Loucy (cell line): ENCODE results near the gene COP1.

Experiments used
- CTCF ChIP-seq: fragments of 200-600 bp; sonication (generic); conservative IDR thresholded peaks from 2 replicates; pipeline ENCODE4 v1.5.1; 2014; ENCODE audit warnings: mild to moderate bottlenecking, antibody characterized with exemption, low read length
- EZH2phosphoT487 ChIP-seq: fragments of 200-600 bp; IDR thresholded peaks from 2 replicates; pipeline ENCODE4 v1.6.1; 2018; ENCODE audit warnings: antibody characterized with exemption, mild to moderate bottlenecking, moderate library complexity, borderline replicate concordance

- TF ChIP-seq CTCF (no peak), EZH2phosphoT487 (no peak)
Observed at GRCh38 chr1:175984813-175985212, 222.3 kb downstream of the COP1 start.
